H4 (cell line): ENCODE measurements around the gene GABRG3. TPM values are rescaled to one million over a fixed set of nuclear protein-coding genes. Genes with fewer than 3 reads are reported as not detected.

ENCODE experiments used
- DNase-seq: peaks from one replicate; pipeline ENCODE4 v3.0.0-alpha.2; 2015; ENCODE audit warnings: low spot score
- total RNA-seq: library from RNA; depleted of rRNA; stranded (reverse); fragments of >200 nt; shearing (Covaris generic); gene quantifications from 2 replicates; pipeline ENCODE4 v1.2.3, GENCODE V29; 2014

The GABRG3 gene
- total RNA-seq, 1 experiment from 2014 or later: not detected

- no peak for DNase-seq
Observed at GRCh38 chr15:27064080-27064479, 93.1 kb downstream of the GABRG3 start.

GRCh38 chr15:27065151-27065550, 94.2 kb downstream of the GABRG3 start:
- DNase-seq: no peak

GRCh38 chr15:27065785-27066184, 94.8 kb downstream of the GABRG3 start:
- no peak for DNase-seq

- no peak for DNase-seq
Observed at GRCh38 chr15:27066446-27066845, 95.5 kb downstream of the GABRG3 start.

GRCh38 chr15:27067175-27067574, 96.2 kb downstream of the GABRG3 start:
- DNase-seq: no peak

GRCh38 chr15:27070841-27071240, 99.9 kb downstream of the GABRG3 start:
- DNase-seq: no peak

GRCh38 chr15:27074179-27074578, 103.2 kb downstream of the GABRG3 start:
- no peak for DNase-seq

- no peak for DNase-seq
Observed at GRCh38 chr15:27077790-27078189, 106.8 kb downstream of the GABRG3 start.

- DNase-seq: no peak
Observed at GRCh38 chr15:27081676-27082418, 110.9 kb downstream of the GABRG3 start.

GRCh38 chr15:27082526-27082925, 111.5 kb downstream of the GABRG3 start:
- DNase-seq: no peak

- DNase-seq: no peak
Observed at GRCh38 chr15:27084844-27085243, 113.9 kb downstream of the GABRG3 start.

GRCh38 chr15:27086149-27086548, 115.2 kb downstream of the GABRG3 start:
- DNase-seq: no peak

- no peak for DNase-seq
Observed at GRCh38 chr15:27086805-27087204, 115.8 kb downstream of the GABRG3 start.

- no peak for DNase-seq
Observed at GRCh38 chr15:27087651-27088583, 116.9 kb downstream of the GABRG3 start.

GRCh38 chr15:27088584-27089232, 117.7 kb downstream of the GABRG3 start:
- DNase-seq: no peak

- DNase-seq: no peak
Observed at GRCh38 chr15:27089233-27089586, 118.2 kb downstream of the GABRG3 start.

GRCh38 chr15:27089676-27090075, 118.7 kb downstream of the GABRG3 start:
- DNase-seq: no peak

GRCh38 chr15:27091270-27091940, 120.4 kb downstream of the GABRG3 start:
- no peak for DNase-seq

GRCh38 chr15:27092390-27092789, 121.4 kb downstream of the GABRG3 start:
- DNase-seq: no peak

GRCh38 chr15:27094235-27094634, 123.3 kb downstream of the GABRG3 start:
- no peak for DNase-seq

- no peak for DNase-seq
Observed at GRCh38 chr15:27095886-27096624, 125.1 kb downstream of the GABRG3 start.
